Kidney glomerular epithelial cell (primary cell): ENCODE data around the gene MBLAC1.
A peak's percentile ranks its signal among the peaks of the same experiment; 100 is the strongest.

Experiments
- DNase-seq: peaks from one replicate; lab custom pipeline; 2025; lab: John Stamatoyannopoulos, UW

MBLAC1 gene

GRCh38 chr7:100173806-100174495, 47.2 kb downstream of the MBLAC1 start:
- no peak for DNase-seq

GRCh38 chr7:100174582-100174981, 47.8 kb downstream of the MBLAC1 start:
- no peak for DNase-seq

- no peak for DNase-seq
Measured at GRCh38 chr7:100175296-100175935, 48.6 kb downstream of the MBLAC1 start.

- no peak for DNase-seq
Measured at GRCh38 chr7:100176096-100177044, 49.6 kb downstream of the MBLAC1 start.

GRCh38 chr7:100177045-100178001, 50.6 kb downstream of the MBLAC1 start, which contains the start of the genes GPC2 and STAG3:
TSS of gene GPC2 (minus strand) at chr7:100177381. CDS start at chr7:100177199, 182 bp downstream.
TSS of gene STAG3 (plus strand) at chr7:100177918. CDS start at chr7:100180557, 2,639 bp downstream.
- DNase-seq = peak; percentile 90
